Gastrocnemius medialis (tissue), 4 donors: ENCODE measurements around the gene PTH2R. TPM values are rescaled to one million over a fixed set of nuclear protein-coding genes. Genes with fewer than 3 reads are reported as not detected.

Experiments used
- ATAC-seq, 2 donors: fragments of 150-250 bp; one replicate each; pipeline ENCODE4 v1.9.1; 2016
- DNase-seq, 2 donors: peaks; one replicate each; pipeline ENCODE4 v3.0.0-alpha.2; 2019
- H3K27ac ChIP-seq, 4 donors: fragments of 200-600 bp; sonication (generic); 1 replicate in 1 of 4; 2 replicates in 3 of 4; pipeline ENCODE4 v1.5.1; 2016 to 2018; ENCODE audit warnings: mild to moderate bottlenecking in 2 of 4, moderate library complexity in 1 of 4
- H3K27me3 ChIP-seq, 3 donors: fragments of 200-600 bp; sonication (generic) in 2 of 3; 1 replicate in 1 of 3; 2 replicates in 2 of 3; pipeline versions ENCODE4 v1.5.1 to v1.6.0; 2016 to 2019; ENCODE audit warnings: mild to moderate bottlenecking in 1 of 3, moderate library complexity in 1 of 3
- H3K36me3 ChIP-seq, 2 donors: fragments of 200-600 bp; sonication (generic) in 1 of 2; one replicate each; pipeline ENCODE4 v1.5.1; 2017 to 2018
- H3K4me1 ChIP-seq, 2 donors: fragments of 200-600 bp; sonication (generic) in 1 of 2; one replicate each; pipeline ENCODE4 v1.5.1; 2016 to 2017; ENCODE audit warnings: mild to moderate bottlenecking in 2 of 2
- H3K4me3 ChIP-seq, 4 donors: fragments of 200-600 bp; sonication (generic) in 3 of 4; 1 replicate in 1 of 4; 2 replicates in 3 of 4; pipeline ENCODE4 v1.5.1; 2016 to 2019; ENCODE audit warnings: mild to moderate bottlenecking in 2 of 4
- H3K9me3 ChIP-seq, 3 donors: fragments of 200-600 bp; sonication (generic) in 2 of 3; 1 replicate in 1 of 3; 2 replicates in 2 of 3; pipeline ENCODE4 v1.5.1; 2016 to 2019
- POLR2A ChIP-seq, 2 donors: fragments of 450-650 bp; IDR thresholded peaks; one replicate each; pipeline ENCODE4 v1.6.1; 2017; ENCODE audit warnings: antibody characterized with exemption in 2 of 2, mild to moderate bottlenecking in 2 of 2, moderate library complexity in 2 of 2
- in situ Hi-C, 4 donors: fragments of 200-750 bp; cut with MboI; loops; one replicate each; pipeline versions ENCODE4 v1.15.0 to v1.8.0; 2017; ENCODE audit warnings: low sequenced_read_pairs in 4 of 4
- intact Hi-C: fragments of 100-400 bp; cut with DNase I; formaldehyde crosslinking; loops from one replicate; pipeline ENCODE4 v1.15.1; 2023; ENCODE audit warnings: low total_unique reads
- total RNA-seq, 4 donors: library from RNA; depleted of rRNA; stranded (reverse); fragments of >200 nt; gene quantifications; one replicate each; pipeline versions ENCODE4 v1.1.0 to v1.2.3, GENCODE V29; 2016
- TF ChIP-seq, protein P1 (sequence below), 5 experiments: fragments of 450-650 bp in 3 of 5; fragments of 200-600 bp in 2 of 5; sonication (generic) in 2 of 5; IDR thresholded peaks in 4 of 5; conservative IDR thresholded peaks in 1 of 5; 1 replicate in 4 of 5; 2 replicates in 1 of 5; pipeline ENCODE4 v1.5.1; 2016 to 2019; ENCODE audit warnings: antibody characterized with exemption in 5 of 5, mild to moderate bottlenecking in 3 of 5, moderate library complexity in 3 of 5

Gene PTH2R
- total RNA-seq, 4 donors from 2014 or later, result not detected

DNA sequence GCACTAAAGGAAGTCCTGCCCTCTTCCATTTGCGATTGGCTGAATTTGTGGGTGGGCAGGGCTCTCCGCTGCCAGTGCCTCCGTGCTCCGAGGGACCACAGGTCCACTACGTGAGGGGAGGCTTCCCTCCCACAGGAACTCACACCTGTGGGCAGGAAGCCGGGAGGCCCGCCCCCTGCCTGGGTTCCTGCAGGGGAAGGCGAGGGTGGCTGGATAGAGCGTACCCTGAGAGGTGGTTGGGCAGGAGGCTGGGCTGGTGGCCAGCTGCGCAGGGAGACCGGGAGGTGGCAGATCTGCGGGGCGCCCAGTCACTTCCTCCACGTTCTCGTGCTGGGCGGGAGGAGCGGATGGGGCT, 47.0 kb upstream of the PTH2R start:
- in situ Hi-C loops, result no loop called here
- intact Hi-C loops, result no loop called here
- Histone ChIP-seq H3K4me1 (no peaks in the 10 kb centered on the region), H3K27me3 (no peaks in the 10 kb centered on the region), H3K27ac (no peak overlapping the region), H3K36me3 (peaks cover 4 to 21% of the 10 kb centered on the region in 2 donors), H3K4me3 (no peak overlapping the region), H3K9me3 (no peaks in the 10 kb centered on the region)
- no peak for DNase-seq
- no peak for TF ChIP-seq POLR2A (IDR thresholded peaks at IDR 0.05)
- TF ChIP-seq, protein P1, sequence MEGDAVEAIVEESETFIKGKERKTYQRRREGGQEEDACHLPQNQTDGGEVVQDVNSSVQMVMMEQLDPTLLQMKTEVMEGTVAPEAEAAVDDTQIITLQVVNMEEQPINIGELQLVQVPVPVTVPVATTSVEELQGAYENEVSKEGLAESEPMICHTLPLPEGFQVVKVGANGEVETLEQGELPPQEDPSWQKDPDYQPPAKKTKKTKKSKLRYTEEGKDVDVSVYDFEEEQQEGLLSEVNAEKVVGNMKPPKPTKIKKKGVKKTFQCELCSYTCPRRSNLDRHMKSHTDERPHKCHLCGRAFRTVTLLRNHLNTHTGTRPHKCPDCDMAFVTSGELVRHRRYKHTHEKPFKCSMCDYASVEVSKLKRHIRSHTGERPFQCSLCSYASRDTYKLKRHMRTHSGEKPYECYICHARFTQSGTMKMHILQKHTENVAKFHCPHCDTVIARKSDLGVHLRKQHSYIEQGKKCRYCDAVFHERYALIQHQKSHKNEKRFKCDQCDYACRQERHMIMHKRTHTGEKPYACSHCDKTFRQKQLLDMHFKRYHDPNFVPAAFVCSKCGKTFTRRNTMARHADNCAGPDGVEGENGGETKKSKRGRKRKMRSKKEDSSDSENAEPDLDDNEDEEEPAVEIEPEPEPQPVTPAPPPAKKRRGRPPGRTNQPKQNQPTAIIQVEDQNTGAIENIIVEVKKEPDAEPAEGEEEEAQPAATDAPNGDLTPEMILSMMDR (IDR thresholded peaks at IDR 0.05 in 4 of 5, conservative IDR thresholded peaks at IDR 0.05 in 1 of 5), result no peak
- ATAC-seq, result no peak

DNA sequence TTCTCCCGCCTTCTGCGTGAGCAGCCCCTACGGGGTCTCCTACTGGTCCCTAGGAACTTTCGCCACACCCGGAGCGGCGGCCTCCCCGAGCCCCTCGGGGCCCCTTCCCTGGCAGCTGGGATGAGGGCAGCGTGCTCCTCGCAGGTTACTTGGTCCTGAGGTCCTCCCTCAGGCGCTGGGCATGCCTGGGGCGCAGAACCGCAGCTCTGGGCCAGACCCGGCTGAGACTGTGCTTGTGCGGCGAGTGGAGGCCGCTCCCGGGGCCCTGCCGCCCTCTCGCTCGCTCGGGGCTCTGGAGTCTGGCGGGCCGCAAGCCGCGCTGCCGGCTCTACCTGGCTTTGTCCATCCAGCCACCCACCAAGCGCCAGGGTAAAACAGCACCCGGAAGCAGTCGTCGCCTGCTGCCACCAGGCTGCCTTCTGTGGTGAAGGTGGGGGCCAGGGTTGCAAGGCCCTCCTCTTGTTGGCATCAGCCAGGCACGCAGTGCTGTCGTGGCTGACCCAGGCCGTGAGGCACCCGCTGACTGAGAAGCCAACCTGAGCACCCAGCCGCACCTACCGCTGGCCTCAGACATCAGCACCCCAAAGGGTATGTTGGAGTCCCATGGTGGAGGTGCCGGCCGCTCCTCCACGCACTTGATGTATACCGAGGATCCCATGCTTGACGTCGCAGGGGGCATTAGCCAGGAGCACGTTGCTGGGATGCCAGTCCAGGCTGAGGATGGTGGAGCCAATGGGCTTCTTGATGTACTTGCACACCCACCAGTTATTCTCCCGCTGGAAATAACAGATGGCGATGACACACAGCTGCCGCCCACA, 46.1 kb upstream of the PTH2R start:
- H3K4me1 ChIP-seq, result no peaks in the 10 kb centered on the region
- intact Hi-C loops (no loop called here), in situ Hi-C loops (no loop called here)
- H3K27ac ChIP-seq, result no peak overlapping the region
- peaks cover 0 to 12% of the 10 kb centered on the region in 2 donors for H3K36me3 ChIP-seq
- TF ChIP-seq POLR2A (IDR thresholded peaks at IDR 0.05), result no peak
- TF ChIP-seq, protein P1 (IDR thresholded peaks at IDR 0.05 in 4 of 5, conservative IDR thresholded peaks at IDR 0.05 in 1 of 5), result no peak
- no peaks in the 10 kb centered on the region for H3K27me3 ChIP-seq
- H3K9me3 ChIP-seq, result peaks cover 0 to 6% (median 0%) of the 10 kb centered on the region in 3 donors
- H3K4me3 ChIP-seq, result no peak overlapping the region
- ATAC-seq, result no peak
- no peak for DNase-seq

DNA sequence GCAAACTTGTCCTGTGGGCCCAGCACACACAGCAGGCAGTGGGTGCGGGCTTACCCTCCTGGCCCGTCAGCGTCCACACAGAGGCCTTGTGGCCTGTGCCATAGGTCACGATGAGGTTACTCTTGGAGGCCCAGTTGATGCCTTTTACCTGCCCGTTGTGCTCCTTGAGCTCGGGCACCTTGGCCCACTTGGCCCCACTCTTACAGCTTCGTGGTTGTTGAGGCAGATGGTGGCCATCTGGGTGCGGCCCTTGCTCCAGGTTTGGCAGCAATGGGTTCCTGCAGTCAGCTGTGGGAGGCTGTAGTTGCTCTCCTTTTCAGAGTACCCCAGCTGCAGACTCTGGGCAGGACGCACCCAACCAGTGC, 45.5 kb upstream of the PTH2R start:
- ATAC-seq, result no peak
- TF ChIP-seq POLR2A (IDR thresholded peaks at IDR 0.05), result no peak
- TF ChIP-seq, protein P1 (IDR thresholded peaks at IDR 0.05 in 4 of 5, conservative IDR thresholded peaks at IDR 0.05 in 1 of 5), result no peak
- Histone ChIP-seq H3K27me3 (no peaks in the 10 kb centered on the region), H3K9me3 (peaks cover 0 to 6% (median 0%) of the 10 kb centered on the region in 3 donors), H3K4me3 (no peak overlapping the region), H3K36me3 (peaks cover 0 to 6% of the 10 kb centered on the region in 2 donors), H3K4me1 (no peaks in the 10 kb centered on the region), H3K27ac (no peak overlapping the region)
- intact Hi-C loops, result no loop called here
- no peak for DNase-seq
- in situ Hi-C loops, result no loop called here

DNA sequence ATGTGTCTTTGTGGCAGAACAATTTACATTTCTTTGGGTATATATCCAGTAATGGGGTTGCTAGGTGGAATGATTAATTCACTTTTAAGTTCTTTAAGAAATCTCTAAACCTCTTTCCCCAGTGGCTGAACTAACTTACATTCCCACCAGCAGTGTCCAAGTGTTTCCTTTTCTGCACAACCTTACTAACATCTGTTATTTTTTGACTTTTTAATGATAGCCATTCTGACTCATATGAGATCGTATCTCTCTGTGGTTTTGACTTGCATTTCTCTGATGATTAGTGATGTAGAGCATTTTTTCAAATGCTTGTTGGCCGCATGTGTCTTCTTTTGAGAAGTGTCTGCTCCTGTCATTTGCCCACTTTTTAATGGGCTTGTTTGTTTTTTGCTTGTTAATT, 43.1 kb upstream of the PTH2R start:
- TF ChIP-seq, protein P1 (IDR thresholded peaks at IDR 0.05 in 4 of 5, conservative IDR thresholded peaks at IDR 0.05 in 1 of 5), result no peak
- TF ChIP-seq POLR2A (IDR thresholded peaks at IDR 0.05), result no peak
- H3K27me3 ChIP-seq, result no peaks in the 10 kb centered on the region
- intact Hi-C loops, result no loop called here
- peaks cover 0 to 3% of the 10 kb centered on the region in 2 donors for H3K36me3 ChIP-seq
- ATAC-seq (no peak), DNase-seq (no peak)
- peaks cover 0 to 6% (median 0%) of the 10 kb centered on the region in 3 donors for H3K9me3 ChIP-seq
- in situ Hi-C loops, result no loop called here
- no peak overlapping the region for H3K27ac ChIP-seq
- H3K4me3 ChIP-seq, result no peak overlapping the region
- no peaks in the 10 kb centered on the region for H3K4me1 ChIP-seq
